Measurements from ENCODE around the gene IL36A. TPM values are rescaled to one million over a fixed set of nuclear protein-coding genes. Genes with fewer than 3 reads are reported as not detected.

Gene IL36A
- total RNA-seq, 1 donor from 2014 or later = not detected

DNA sequence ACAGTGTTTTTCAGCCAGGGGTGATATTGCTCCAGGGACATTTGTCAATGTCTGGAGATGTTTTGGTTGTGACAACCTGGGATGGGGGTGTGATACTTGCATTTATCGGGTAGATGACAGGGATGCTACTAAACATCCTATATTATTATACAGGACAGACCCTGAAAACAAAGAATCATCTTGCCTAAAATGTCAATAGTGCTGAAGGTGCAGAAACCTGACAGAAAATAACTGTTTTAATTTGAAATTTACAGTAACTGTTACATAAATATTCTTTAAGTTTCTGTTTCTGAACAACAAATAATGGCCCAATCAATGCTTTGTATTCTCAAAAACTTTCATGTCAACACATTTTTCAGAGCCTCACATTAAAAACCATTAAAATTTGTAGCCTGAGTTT, 2.0 kb downstream of the IL36A start:
- DNase-seq = no peak

DNA sequence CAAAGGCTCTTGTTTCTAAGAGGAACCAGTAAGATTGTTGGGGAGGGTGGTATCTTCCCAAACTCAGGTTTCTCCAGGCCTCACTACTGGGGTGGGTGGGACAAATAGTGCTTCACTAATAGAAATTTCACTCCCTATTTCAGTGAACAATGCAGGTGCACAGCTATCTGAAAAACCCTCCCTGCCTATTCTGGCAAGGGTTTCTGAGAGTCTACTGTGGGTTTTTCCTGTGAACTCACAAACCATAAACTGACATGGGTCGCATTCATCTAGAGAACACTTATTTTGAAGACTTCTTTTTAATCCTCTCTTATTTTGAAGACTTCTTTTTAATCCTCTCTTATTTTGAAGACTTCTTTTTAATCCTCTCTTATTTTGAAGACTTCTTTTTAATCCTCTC, 4.4 kb downstream of the IL36A start:
- DNase-seq = no peak

DNA sequence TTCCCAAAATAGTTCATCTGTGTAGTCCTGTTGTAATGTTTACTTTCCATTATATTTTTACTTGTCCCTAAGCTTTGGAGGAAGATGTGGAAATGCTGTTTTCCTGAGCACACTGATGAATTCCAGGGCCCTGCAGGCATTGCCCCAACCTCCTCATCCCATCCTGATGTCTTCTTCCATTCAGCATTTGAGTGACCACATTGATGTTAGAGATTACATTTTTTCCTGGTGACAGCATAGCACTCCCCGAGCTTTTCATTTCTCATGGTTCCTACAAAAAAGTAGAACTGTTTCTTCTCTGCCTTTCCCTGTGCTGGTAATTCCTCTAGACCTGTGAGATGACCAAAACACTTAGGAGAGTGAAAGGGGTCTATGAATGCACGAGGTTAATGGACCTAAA, 4.8 kb downstream of the IL36A start:
- no peak for DNase-seq

- no peak for DNase-seq
Measured at GRCh38 chr2:113011108-113011507, 5.8 kb downstream of the IL36A start.

GRCh38 chr2:113012436-113013335, 7.4 kb downstream of the IL36A start:
- DNase-seq = no peak

DNA sequence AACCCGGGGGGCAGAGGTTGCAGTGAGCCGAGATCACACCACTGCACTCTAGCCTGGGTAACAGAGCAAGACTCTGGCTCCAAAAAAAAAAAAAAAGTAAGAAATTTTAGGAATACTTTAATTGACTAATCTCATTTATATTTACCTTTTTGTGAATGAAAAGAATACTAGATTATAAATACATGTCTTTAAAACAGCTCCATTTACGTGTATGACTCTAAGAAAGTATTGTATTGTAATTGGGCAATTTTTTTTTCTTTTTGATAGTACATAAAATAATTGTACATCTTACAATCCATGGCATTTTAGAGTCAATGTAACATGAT, 8.0 kb downstream of the IL36A start:
- no peak for DNase-seq

DNA sequence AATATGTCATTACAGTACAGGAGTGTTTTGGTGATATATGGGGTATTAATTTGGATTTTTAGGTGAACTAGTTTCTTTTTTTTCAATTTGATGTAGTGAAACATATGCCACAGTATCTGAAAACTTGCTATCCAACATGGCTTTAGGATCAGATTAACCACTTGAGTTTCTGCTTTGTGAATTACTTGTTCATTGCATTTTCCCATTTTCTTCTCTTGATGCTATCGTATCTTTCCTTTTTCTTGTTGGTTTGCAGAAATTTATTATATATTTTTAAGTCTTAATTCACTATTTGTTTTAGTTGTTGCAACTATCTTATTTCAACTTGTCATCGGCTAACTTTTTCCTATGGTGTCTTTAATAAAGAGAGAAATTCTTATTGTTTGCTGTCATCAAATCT, 8.8 kb downstream of the IL36A start:
- no peak for DNase-seq

DNA sequence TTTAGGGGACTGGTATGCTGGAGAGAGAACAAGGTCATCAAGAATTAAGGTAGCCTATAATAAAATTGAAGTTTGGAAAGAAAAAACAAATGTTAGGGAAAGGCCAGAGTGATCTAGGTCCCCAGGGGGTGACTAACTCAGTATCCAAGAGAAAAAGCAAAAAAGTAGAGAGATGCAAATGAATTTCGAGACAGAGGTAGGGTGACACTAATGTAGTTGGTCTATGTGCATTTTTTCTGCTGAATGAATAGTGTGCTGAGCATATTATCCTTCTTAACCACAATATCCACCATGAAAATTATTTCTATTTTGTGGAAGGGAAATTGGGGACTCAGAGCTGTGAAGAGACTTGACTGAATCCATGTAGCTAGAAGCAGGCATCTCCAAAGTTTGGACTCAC, 9.8 kb downstream of the IL36A start:
- DNase-seq = no peak

DNA sequence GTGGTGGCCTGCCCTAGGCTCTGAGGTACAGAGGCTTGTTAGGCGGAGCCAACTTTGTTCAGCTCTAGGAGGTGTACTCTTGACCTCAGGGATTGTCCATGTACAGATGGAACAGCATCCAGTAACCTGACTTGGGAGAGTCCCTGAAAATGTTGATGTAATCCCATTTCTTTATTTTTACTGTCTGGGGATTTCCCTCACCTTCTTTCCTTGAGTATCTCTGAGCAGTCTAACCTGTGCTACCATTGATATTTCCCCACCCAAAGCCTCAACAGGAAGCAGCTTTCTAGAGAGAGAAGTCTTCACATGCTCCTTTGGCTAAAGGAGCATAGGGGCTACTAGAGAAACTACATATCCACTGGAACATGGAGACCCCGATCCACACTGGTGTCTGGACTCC, 10.4 kb downstream of the IL36A start:
- no peak for DNase-seq

GRCh38 chr2:113018509-113018908, 13.2 kb downstream of the IL36A start:
- DNase-seq = no peak

DNA sequence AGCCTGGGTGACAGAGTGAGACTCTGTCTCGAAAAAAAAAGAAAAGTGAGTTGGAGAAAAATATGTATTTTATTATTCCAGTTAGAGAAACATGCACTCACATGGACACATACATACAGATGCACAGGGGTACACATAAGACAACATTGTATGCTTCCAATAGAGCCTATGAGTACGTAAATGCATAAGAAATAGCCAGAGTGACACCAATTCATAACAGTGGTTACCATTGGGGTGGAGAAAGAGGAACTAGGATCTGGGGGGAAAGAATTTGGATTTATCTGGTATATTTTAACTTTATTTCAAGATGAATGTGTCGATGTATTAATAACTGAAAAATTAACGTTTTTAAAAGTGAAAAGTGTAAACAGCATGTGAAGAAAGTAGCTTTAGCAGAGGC, 16.1 kb downstream of the IL36A start:
- no peak for DNase-seq

DNA sequence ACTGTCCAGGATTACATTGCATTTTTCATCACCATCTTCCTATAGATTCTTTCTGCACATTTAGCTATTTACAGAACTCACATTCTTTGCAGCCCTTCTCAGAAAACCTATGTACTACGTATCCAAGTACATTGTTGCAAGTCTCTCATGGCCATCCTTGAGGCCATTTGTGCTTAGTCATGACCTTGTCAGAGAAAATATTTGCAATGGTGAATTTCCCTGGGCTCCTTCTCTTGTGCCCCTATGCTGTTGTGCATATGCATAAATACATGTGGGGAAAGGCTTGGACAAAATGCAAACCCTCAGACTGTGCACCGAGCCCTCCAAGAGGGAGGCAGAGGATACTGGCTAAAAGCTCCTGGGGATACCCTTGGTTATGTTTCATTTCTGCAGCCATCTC, 19.5 kb downstream of the IL36A start:
- no peak for DNase-seq

GRCh38 chr2:113025737-113026136, 20.5 kb downstream of the IL36A start:
- no peak for DNase-seq

DNA sequence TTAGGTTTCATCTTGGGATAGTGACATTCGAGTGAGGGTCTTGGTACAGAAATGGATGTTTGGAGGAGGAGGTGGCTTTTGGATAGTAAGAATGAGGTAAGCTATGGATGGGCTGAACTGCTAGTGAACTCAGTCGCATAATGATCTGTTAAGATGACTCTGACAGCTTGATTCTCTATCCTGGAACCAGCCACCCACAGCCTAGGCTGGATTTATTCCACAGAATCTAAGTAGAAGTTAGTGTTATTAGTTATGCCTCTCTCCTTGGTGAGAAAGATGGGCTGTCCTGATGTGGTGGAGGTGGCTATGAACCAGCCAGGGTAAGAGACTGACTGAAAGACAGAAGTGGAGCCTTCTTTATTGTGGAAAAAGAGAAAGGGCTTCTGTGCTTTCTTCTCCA, 22.4 kb downstream of the IL36A start:
- DNase-seq = no peak

DNA sequence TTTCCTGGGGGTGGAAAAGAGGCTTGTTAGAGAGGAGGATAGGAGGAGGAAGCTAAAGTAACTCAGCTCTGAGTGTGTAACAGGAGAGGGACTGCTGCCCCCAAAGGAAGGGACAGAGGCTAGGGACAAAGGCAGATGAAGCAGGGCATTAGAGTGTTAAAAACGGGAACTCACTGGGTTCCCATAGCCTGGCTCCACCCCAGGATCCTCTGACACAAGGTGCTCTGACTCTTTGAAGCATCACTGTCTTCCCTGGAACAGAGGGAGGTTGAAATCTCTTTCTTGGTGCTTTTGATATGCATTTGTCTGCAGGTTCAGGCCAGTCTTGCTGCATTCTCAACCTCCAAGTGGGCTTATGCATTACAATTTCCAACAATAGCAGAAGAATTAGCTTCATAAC, 22.9 kb downstream of the IL36A start:
- no peak for DNase-seq

GRCh38 chr2:113032737-113033136, 27.5 kb downstream of the IL36A start:
- no peak for DNase-seq

GRCh38 chr2:113034016-113034415, 28.8 kb downstream of the IL36A start:
- no peak for DNase-seq

DNA sequence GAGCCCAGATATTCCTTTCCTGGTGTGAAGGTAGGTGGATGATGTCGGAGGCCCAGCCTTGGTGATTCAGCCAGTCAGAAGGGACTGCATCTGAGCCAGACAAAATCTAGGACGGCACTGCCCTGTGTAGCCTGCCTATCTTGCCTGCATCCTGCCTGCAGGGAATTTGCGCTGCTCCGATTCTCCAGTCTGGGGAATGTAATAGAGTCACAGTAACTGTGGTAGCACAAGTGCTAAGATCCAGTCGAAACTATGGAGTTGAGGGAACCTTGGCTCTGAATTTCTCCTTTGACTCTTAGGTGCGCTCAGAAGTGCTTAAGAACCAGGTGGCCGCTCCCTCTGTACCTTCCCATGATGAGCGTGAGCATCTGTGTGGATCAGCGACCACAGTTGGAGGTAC, 31.5 kb downstream of the IL36A start:
- no peak for DNase-seq

DNA sequence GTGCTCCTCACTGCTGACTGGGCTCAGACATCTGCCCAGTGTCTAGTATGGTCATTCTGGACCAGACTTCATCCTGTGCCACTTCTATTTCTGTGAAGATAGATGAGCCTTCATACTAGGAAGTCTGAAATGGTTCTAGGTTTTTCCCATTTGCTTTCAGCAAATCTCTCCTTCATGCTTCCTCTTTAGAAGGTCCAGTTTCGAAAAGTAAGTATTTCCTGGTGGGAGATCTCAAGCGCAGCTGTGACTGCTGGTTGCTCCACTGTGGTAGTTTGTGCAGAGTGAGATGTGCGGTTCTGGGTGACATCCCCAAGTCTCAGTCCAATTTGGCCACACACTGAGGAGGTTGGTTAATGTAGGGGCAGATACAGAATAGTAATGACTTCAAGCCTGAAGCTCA, 33.0 kb downstream of the IL36A start:
- DNase-seq = no peak

GRCh38 chr2:113039158-113039557, 33.9 kb downstream of the IL36A start:
- no peak for DNase-seq

- DNase-seq = no peak
Measured at GRCh38 chr2:113039719-113040118, 34.5 kb downstream of the IL36A start.

- DNase-seq = no peak
Measured at GRCh38 chr2:113041871-113042270, 36.6 kb downstream of the IL36A start.

DNA sequence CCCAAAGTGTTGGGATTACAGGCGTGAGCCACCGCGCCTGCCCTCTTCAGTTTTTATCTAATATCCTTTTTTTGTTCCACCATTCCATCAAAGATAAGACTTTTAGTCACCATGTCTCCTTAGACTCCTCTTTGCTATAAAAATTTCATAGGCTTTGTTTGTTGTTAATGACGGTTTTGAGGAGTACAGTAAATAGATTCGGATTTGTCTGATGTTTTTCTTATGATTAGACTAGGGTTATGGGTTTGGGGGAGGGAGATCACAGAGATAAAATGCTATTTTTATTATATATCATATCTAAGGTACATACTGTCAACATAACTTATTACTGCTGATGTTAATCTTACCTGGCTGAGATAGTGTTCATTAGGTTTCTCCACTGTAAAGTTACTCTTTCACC, 41.2 kb downstream of the IL36A start:
- no peak for DNase-seq

Measured in skin of body (tissue), 2 donors.